PC-9 (cell line): ENCODE results near the gene EXOSC5. TPM values are rescaled to one million over a fixed set of nuclear protein-coding genes. Genes with fewer than 3 reads are reported as not detected.

Experiments used
- Bru-seq: library from RNA; stranded (reverse); fragments of 400-500 nt; gene quantifications from one replicate; lab custom pipeline; 2021; lab: Mats Ljungman, UMichigan
- BruChase-seq, 2 experiments: library from RNA; stranded (reverse); fragments of 400-500 nt; gene quantifications; one replicate each; lab custom pipeline; 2021; lab: Mats Ljungman, UMichigan
- BruUV-seq: library from RNA; stranded (reverse); fragments of 400-500 nt; replicated peaks from 2 replicates; lab custom pipeline; 2021; lab: Mats Ljungman, UMichigan
- CTCF ChIA-PET: fragments of 300-600 bp; sonication (Branson Sonifier 250); formaldehyde crosslinking; loops from one replicate; lab custom pipeline; 2022; ENCODE audit warnings: antibody characterized with exemption; lab: Charles Lee
- POLR2A ChIA-PET: fragments of 300-600 bp; sonication (Branson Sonifier 250); formaldehyde crosslinking; loops from one replicate; lab custom pipeline; 2022; ENCODE audit warnings: antibody characterized with exemption; ENCODE audit not compliant: unreplicated experiment; lab: Charles Lee
- DNase-seq, 2 experiments: peaks; one replicate each; pipeline versions ENCODE4 v3.0.0 to v3.0.0-alpha.2; 2015 to 2022; ENCODE audit warnings: mixed read lengths in 1 of 2
- H2AFZ ChIP-seq: fragments of 200-600 bp; sonication (generic); 2 replicates; pipeline ENCODE4 v1.8.1; 2017; ENCODE audit warnings: antibody characterized with exemption
- H3F3A ChIP-seq: fragments of 200-600 bp; sonication (generic); 2 replicates; pipeline ENCODE4 v1.8.1; 2017; ENCODE audit warnings: antibody characterized with exemption, mild to moderate bottlenecking, low read depth; ENCODE audit not compliant: insufficient read depth
- H3K27ac ChIP-seq: fragments of 200-600 bp; sonication (generic); 2 replicates; pipeline ENCODE4 v1.6.1; 2016; ENCODE audit warnings: mixed run types
- H3K27me3 ChIP-seq: fragments of 200-600 bp; sonication (generic); 2 replicates; pipeline ENCODE4 v1.6.1; 2016; ENCODE audit warnings: low read depth, mixed run types; ENCODE audit not compliant: insufficient read depth
- H3K36me3 ChIP-seq: fragments of 200-600 bp; sonication (generic); 2 replicates; pipeline ENCODE4 v1.6.1; 2016; ENCODE audit warnings: low read depth, mixed run types
- H3K4me1 ChIP-seq: fragments of 200-600 bp; sonication (generic); replicated peaks from 2 replicates; pipeline ENCODE4 v1.6.1; 2016; ENCODE audit warnings: mixed run types; ENCODE audit not compliant: insufficient read depth
- H3K4me2 ChIP-seq: fragments of 200-600 bp; sonication (generic); 2 replicates; pipeline ENCODE4 v1.6.1; 2017; ENCODE audit warnings: mixed run types
- H3K4me3 ChIP-seq: fragments of 200-600 bp; sonication (generic); 2 replicates; pipeline ENCODE4 v1.6.1; 2016; ENCODE audit warnings: mixed run types
- H3K79me2 ChIP-seq: fragments of 200-600 bp; sonication (generic); 2 replicates; pipeline ENCODE4 v1.6.1; 2017; ENCODE audit warnings: low read depth, mixed run types
- H3K9me2 ChIP-seq: fragments of 200-600 bp; sonication (generic); 2 replicates; pipeline ENCODE4 v1.8.1; 2017; ENCODE audit warnings: mild to moderate bottlenecking; ENCODE audit not compliant: insufficient read depth
- H3K9me3 ChIP-seq: fragments of 200-600 bp; sonication (generic); 2 replicates; pipeline ENCODE4 v1.8.1; 2016; ENCODE audit warnings: low read depth; ENCODE audit not compliant: insufficient read depth
- H4K20me1 ChIP-seq: fragments of 200-600 bp; sonication (generic); 2 replicates; pipeline ENCODE4 v1.8.1; 2017; ENCODE audit not compliant: insufficient read depth
- CTCF ChIP-seq: fragments of 200-600 bp; sonication (generic); conservative IDR thresholded peaks from 2 replicates; pipeline ENCODE4 v1.6.1; 2017; ENCODE audit warnings: mixed run types, antibody characterized with exemption, mild to moderate bottlenecking, moderate library complexity
- EZH2 ChIP-seq: fragments of 200-600 bp; sonication (generic); IDR thresholded peaks from 2 replicates; pipeline ENCODE4 v1.8.0; 2017; ENCODE audit warnings: antibody characterized with exemption, low read depth
- intact Hi-C: fragments of 100-400 bp; cut with micrococcal nuclease; formaldehyde crosslinking; loops from one replicate; pipeline ENCODE4 v1.10.0; 2022; ENCODE audit not compliant: unreplicated experiment
- long read RNA-seq: library from polyadenylated mRNA; stranded (forward); transcript quantifications from one replicate; pipeline ENCODE4 v2.0.0, GENCODE V29; 2022
- total RNA-seq: library from RNA; stranded (reverse); gene quantifications from 2 replicates; pipeline ENCODE4 v1.2.3, GENCODE V29; 2021

Gene EXOSC5
- 37.7 and 43.7 TPM in 2 replicates for total RNA-seq
- percentile 49 among the genes with signal in this experiment for Bru-seq, nascent RNA
- BruChase-seq, experiment 1, labeled RNA remaining after a 2-hour chase, result percentile 39 among the genes with signal in this experiment
- BruChase-seq, experiment 2, labeled RNA remaining after a 6-hour chase, result percentile 52 among the genes with signal in this experiment
- long read RNA-seq, transcript EXOSC5-201 (6 exons, 1,118 nt), result major isoform, 86 of 92 reads
- long read RNA-seq, partial matches to known transcripts, result 2 of 92 reads
- long read RNA-seq, other reads (novel, unspliced or antisense), result 3 of 92 reads

- Histone ChIP-seq H3K9me2 (no peaks in the 10 kb centered on the region), H3K27me3 (no peaks in the 10 kb centered on the region), H3K27ac (peak within 1 kb of the TSS; percentile 79), H3K36me3 (no peaks in the 10 kb centered on the region), H3K9me3 (no peaks in the 10 kb centered on the region), H4K20me1 (no peaks in the 10 kb centered on the region; the same call in none of the 2 replicates), H3K79me2 (peaks cover 42% of the 10 kb centered on the region), H2AFZ (peak within 1 kb of the TSS; percentile 95), H3K4me2 (peak within 1 kb of the TSS; percentile 82), H3K4me3 (peak within 1 kb of the TSS; percentile 100), H3F3A (no peaks in the 10 kb centered on the region; the same call in 1 of the 2 replicates), H3K4me1 (peaks cover 19% of the 10 kb centered on the region)
- DNase-seq, result peak; percentile 98 to 99
- ChIA-PET POLR2A (no interaction called here), CTCF (no interaction called here)
- intact Hi-C loops, result loop anchor here (2.0 kb wide), 1 partner anchor 45 kb away; the partner anchor contains the start of gene TGFB1
- TSS peak; percentile 48 for BruUV-seq
- TF ChIP-seq EZH2 (no peak), CTCF (no peak)
Observed at GRCh38 chr19:41397086-41398049, at the start of gene EXOSC5, which contains the start of gene BCKDHA. Gene EXOSC5, minus strand, starts transcription at chr19:41397359. Its CDS starts 31 bp downstream, at chr19:41397328. Gene BCKDHA, plus strand, starts transcription at chr19:41397818. Its CDS starts 10 bp downstream, at chr19:41397828.

- intact Hi-C loops, result loop anchor here (5.0 kb wide), 1 partner anchor 377 kb away; no protein-coding TSS in a partner anchor
- no peak for DNase-seq
- ChIA-PET POLR2A (no interaction called here), CTCF (interaction anchor here (0.6 kb wide), 1 partner anchor 1333 kb away, joined by 3 read pairs; no protein-coding TSS in a partner anchor)
- Histone ChIP-seq H3K4me1 (no peaks in the 10 kb centered on the region), H3K4me3 (no peak overlapping the region), H3K27ac (no peak overlapping the region), H3K79me2 (no peaks in the 10 kb centered on the region), H2AFZ (no peak overlapping the region), H3K27me3 (peaks cover 46% of the 10 kb centered on the region), H3K9me2 (no peaks in the 10 kb centered on the region), H4K20me1 (no peaks in the 10 kb centered on the region), H3K36me3 (no peaks in the 10 kb centered on the region), H3F3A (no peaks in the 10 kb centered on the region; the same call in 1 of the 2 replicates), H3K9me3 (no peaks in the 10 kb centered on the region; the same call in 1 of the 2 replicates), H3K4me2 (no peak overlapping the region)
- no peak for TF ChIP-seq CTCF
- TF ChIP-seq EZH2, result no peak
- no TSS peak for BruUV-seq
Observed at GRCh38 chr19:41445575-41445974, 48.4 kb upstream of the EXOSC5 start.
